KOPT-K1 (cell line): ENCODE data around the gene PLA1A.
"Not testable (repeated sequence)": the region's sequence is repeated elsewhere in the genome, so short reads cannot be mapped to it uniquely, and the experiment has no call there.

ENCODE experiments used
- H3K27ac ChIP-seq: fragments of 200-600 bp; sonication (generic); 2 replicates; pipeline ENCODE4 v1.5.1; 2016; ENCODE audit warnings: antibody characterized with exemption, mild to moderate bottlenecking, low read depth, low read length; ENCODE audit not compliant: poor library complexity, severe bottlenecking
- H3K36me3 ChIP-seq: fragments of 200-600 bp; sonication (generic); 2 replicates; pipeline ENCODE4 v1.5.1; 2017; ENCODE audit warnings: antibody characterized with exemption, mild to moderate bottlenecking, low read length, moderate library complexity; ENCODE audit not compliant: insufficient read depth
- H3K9me3 ChIP-seq: fragments of 200-600 bp; sonication (generic); 2 replicates; pipeline ENCODE4 v1.5.1; 2017; ENCODE audit warnings: antibody characterized with exemption, low read length, mild to moderate bottlenecking; ENCODE audit not compliant: insufficient read depth, poor library complexity, severe bottlenecking

The PLA1A gene

GRCh38 chr3:119592861-119593260 lies 4.8 kb upstream of the PLA1A start:
- Histone ChIP-seq H3K27ac (no peak overlapping the region), H3K36me3 (no peaks in the 10 kb centered on the region), H3K9me3 (peaks cover 12% of the 10 kb centered on the region)

DNA sequence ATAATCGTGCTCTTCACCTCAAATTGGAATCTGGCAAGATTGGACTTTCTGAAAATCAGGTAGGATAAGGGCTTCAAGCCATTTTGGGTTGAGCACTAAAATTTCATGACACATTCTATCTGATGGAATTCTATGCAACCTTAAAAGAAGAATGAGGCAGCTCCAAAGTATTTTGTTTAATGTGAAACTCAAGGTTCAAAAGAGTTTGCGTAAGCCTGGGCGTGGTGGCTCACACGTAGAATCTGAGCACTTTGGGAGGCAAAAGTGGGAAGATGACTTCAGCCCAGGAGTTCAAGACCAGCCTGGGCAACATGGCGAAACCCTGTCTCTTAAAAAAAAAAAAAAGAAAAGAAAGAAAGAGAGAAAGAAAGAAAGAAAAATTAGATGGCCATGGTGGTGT lies 3.6 kb upstream of the PLA1A start:
- H3K27ac ChIP-seq: no peak overlapping the region
- no peaks in the 10 kb centered on the region for H3K36me3 ChIP-seq
- H3K9me3 ChIP-seq: peaks cover 12% of the 10 kb centered on the region

DNA sequence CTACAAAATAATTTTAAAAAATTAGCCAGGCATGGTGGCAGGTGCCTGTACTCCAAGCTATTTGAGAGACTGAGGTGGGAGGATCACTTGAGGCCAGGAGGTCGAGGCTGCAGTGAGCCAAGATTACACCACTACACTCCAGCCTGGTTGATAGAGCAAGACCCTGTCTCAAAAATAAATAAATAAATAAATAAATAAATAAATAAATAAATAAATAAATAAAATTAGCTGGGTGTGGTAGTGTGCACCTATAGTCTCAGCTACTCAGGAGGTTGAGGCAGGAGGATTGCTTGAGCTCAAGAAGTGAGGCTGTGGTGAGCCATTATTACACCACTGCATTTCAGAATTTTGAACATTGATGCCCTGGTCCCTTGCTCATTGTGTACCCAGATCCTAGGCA lies 2.8 kb upstream of the PLA1A start:
- peaks cover 12% of the 10 kb centered on the region for H3K9me3 ChIP-seq
- H3K36me3 ChIP-seq, H3K27ac ChIP-seq: not testable (repeated sequence)

DNA sequence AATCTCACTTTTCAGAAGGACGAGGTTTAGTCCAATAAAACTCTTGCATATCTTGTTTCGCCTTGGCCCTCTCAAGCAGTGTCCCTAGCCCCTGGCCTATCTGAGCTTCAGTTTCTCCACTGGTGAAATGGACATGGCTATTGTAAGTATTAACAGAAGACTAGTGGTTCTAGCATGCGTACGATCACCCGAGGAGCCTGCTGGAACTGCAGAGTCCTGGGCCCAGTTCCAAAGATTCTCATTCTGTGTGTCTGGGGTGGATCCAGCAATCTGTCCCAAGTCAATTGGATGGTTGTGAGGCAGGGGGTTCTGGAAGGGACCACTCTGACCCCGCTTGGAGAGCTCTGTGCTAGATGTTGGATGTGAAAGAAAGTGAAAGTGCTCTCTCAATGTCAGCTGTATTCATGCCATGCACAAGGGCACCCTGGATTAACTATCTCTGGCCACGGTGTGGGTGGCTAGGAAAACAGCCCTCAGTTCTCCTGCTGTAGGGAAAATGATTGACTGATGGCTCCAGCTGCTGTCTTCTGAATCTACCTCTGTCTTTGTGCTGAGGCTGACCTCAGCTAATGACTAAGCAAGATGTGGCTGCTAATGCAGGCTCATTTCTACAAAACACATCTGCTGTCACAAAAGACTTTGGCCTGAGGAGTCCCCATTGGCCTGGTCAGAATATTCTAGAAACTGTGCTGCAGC lies 1.9 kb upstream of the PLA1A start:
- H3K36me3 ChIP-seq: no peaks in the 10 kb centered on the region
- H3K9me3 ChIP-seq: peaks cover 4% of the 10 kb centered on the region
- H3K27ac ChIP-seq: no peak overlapping the region

DNA sequence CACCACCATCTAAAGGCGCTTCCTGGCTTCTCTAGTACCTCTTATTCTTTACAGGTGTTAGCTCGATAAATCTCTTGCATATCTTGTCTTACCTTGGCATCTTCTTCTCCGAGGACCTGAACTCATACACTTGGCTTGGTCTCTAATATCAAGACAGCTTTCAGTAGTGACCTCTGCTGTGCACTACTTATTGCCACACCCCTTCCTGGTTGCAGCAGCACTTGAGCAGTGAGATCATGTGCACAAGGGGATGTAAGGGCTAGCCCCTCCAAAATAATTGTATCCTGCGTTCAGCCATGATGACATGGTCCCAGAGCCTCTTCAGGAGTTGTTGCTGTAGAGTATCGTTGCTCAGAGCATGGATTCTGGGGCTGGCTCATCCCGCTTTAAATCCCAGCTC lies 1.3 kb upstream of the PLA1A start:
- Histone ChIP-seq H3K27ac (no peak overlapping the region), H3K36me3 (no peaks in the 10 kb centered on the region)

DNA sequence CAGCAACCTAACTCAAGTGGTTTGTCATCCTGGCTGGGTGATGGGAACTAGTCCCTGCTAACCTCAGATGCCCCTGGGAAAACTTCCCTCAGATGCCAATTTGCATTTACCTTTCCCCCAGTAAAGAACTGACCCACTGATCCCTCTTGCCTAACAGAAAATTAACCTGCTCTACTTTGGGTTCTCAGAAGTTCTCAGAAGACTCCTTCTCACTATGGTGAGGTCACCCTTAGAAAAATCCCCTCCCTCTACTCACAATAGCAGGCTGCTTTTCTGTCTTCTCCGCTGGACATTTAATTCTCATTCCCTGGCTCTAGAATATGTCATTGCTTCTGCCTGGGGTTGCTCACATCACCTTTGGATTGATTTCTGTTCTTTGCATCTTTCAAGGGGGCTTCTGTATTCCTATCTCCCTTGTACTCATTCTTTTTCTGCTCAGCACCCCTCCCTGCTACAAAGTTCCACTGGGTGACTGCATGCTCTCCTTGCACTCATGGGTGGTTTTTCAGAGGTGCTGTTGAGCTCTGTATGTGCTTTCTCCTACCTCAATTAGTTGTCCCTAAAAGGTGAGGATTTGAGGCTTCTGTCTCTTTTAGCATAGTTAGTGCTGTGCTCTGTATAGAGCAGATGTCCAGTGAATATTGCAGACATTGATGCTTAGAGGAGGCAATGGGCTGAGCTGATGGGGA lies 869 bp downstream of the PLA1A start:
- Histone ChIP-seq H3K9me3 (no peaks in the 10 kb centered on the region), H3K36me3 (no peaks in the 10 kb centered on the region), H3K27ac (no peak overlapping the region)

More for the DNA sequence above, 1.3 kb upstream of the PLA1A start:
- H3K9me3 ChIP-seq: no peaks in the 10 kb centered on the region

DNA sequence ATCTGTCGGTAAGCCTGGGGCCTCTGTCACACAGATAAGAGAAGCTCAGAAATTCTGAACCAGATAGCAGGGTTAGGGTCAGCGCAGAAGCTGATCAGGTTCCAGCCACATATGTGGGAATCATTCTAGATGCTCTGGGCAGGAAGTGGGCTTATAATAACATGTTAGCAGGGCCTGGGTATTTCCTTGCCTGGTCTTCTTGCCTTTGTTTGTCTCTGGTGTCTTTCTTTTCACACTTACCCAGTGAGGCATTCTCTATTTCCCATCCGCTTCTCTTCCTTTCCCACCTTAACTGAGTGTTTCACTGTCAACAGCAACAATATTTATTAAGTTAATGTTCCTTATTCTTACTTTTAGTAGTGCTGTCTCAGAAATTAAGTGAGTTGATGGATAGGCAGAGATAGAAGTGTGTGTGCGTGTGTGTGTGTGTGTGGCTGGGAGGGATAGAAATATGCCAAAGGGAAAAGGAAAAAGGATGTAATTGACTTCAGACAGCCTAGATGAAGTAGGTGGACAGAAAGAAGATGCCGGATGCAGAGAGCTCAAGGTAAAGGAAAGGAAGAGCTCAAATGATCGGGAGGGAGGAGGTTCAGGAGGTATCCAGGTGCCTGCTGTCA lies 2.0 kb downstream of the PLA1A start:
- H3K9me3 ChIP-seq: no peaks in the 10 kb centered on the region
- no peaks in the 10 kb centered on the region for H3K36me3 ChIP-seq
- H3K27ac ChIP-seq: no peak overlapping the region

DNA sequence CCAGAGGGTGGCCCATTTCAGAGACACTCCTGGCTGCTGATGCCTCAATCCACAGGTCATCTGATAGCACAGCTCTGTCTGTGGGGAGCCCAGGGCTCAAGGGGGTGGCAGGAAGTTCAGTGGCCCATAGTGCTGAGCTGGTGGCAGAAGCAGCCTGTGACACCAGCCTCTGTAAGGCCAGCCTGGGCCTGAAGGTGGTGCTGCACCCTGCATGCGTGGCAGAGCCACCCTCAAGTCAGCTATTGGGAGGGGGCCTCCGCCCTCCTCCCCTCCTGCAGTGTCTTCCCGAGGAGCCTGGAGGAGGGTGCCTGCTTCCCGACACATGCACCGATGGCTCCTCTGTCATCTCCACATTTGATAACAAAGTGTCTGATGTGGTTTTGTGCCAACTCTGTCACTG lies 3.0 kb downstream of the PLA1A start:
- H3K9me3 ChIP-seq: no peaks in the 10 kb centered on the region
- no peak overlapping the region for H3K27ac ChIP-seq
- H3K36me3 ChIP-seq: no peaks in the 10 kb centered on the region

GRCh38 chr3:119601154-119601553 lies 3.5 kb downstream of the PLA1A start:
- H3K27ac ChIP-seq: no peak overlapping the region
- H3K9me3 ChIP-seq: no peaks in the 10 kb centered on the region
- no peaks in the 10 kb centered on the region for H3K36me3 ChIP-seq

- no peaks in the 10 kb centered on the region for H3K36me3 ChIP-seq
- H3K9me3 ChIP-seq: no peaks in the 10 kb centered on the region
- no peak overlapping the region for H3K27ac ChIP-seq
Measured at GRCh38 chr3:119602676-119603075, 5.0 kb downstream of the PLA1A start.

DNA sequence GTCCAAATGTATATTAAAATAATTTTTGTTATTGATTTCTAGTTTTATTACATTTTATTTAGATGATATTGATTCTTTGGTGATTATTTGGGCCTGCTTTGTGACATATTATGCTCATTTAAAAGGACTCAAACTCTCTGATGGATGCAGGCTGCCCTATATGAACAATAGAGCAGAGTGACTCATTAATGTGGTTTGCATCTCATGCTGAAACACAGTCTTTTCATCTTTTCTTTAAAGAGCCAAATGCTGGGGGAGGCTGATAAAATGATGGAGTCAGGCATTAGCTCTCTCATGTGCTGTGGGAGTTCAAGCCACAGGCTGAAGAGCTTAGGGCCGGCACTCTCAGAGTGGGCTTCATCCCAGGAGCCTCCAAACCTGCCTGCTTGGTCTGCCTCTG lies 7.2 kb downstream of the PLA1A start:
- Histone ChIP-seq H3K9me3 (no peaks in the 10 kb centered on the region), H3K36me3 (no peaks in the 10 kb centered on the region), H3K27ac (no peak overlapping the region)

- H3K27ac ChIP-seq: no peak overlapping the region
- H3K9me3 ChIP-seq: peaks cover 8% of the 10 kb centered on the region
- no peaks in the 10 kb centered on the region for H3K36me3 ChIP-seq
Measured at GRCh38 chr3:119608405-119609000, 10.8 kb downstream of the PLA1A start.

- no peak overlapping the region for H3K27ac ChIP-seq
- H3K36me3 ChIP-seq: no peaks in the 10 kb centered on the region
- H3K9me3 ChIP-seq: peaks cover 8% of the 10 kb centered on the region
Measured at GRCh38 chr3:119609301-119609700, 11.6 kb downstream of the PLA1A start.

DNA sequence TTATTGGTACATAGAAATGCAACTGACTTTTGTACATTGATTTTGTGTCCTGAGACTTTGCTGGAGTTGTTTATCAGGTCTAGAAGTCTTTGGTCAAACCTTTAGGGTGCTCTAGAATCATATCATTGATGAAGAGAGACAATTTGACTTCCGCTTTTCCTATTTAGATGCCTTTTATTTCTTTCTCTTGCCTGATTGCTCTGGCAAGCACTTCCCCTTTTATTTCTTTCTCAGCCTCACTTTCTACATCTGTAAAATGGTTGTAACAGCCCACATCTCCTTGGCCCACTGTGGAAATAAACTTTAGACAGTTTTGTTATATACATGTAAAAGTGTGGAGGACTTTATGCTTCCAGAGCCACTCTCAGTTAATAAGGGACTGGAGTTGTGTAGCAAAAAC lies 14.0 kb downstream of the PLA1A start:
- Histone ChIP-seq H3K36me3 (no peaks in the 10 kb centered on the region), H3K27ac (no peak overlapping the region), H3K9me3 (peaks cover 8% of the 10 kb centered on the region)

- H3K27ac ChIP-seq: no peak overlapping the region
- peaks cover 8% of the 10 kb centered on the region for H3K9me3 ChIP-seq
- H3K36me3 ChIP-seq: no peaks in the 10 kb centered on the region
Measured at GRCh38 chr3:119613201-119613600, 15.5 kb downstream of the PLA1A start.
